8988T (cell line): ENCODE results near the gene TRPV4.

Experiments
- DNase-seq: peaks from one replicate; pipeline ENCODE4 v3.0.0; 2011

The TRPV4 gene

GRCh38 chr12:109775172-109775881 is 57.9 kb downstream of the TRPV4 start:
- peak; percentile 86 for DNase-seq

- no peak for DNase-seq
These were observed 59.7 kb downstream of the TRPV4 start for GRCh38 chr12:109773384-109774011.

GRCh38 chr12:109772622-109773321 is 60.4 kb downstream of the TRPV4 start:
- no peak for DNase-seq

GRCh38 chr12:109771746-109772621 is 61.2 kb downstream of the TRPV4 start:
- DNase-seq: no peak

- DNase-seq: no peak
These were observed 62.1 kb downstream of the TRPV4 start for GRCh38 chr12:109770861-109771670.

GRCh38 chr12:109770104-109770860 is 62.9 kb downstream of the TRPV4 start:
- DNase-seq: no peak

- DNase-seq: no peak
These were observed 64.1 kb downstream of the TRPV4 start for GRCh38 chr12:109768901-109769670.

- no peak for DNase-seq
These were observed 65.0 kb downstream of the TRPV4 start for GRCh38 chr12:109767991-109768900.

GRCh38 chr12:109767456-109767855 is 65.7 kb downstream of the TRPV4 start:
- no peak for DNase-seq

GRCh38 chr12:109766251-109766778 is 66.9 kb downstream of the TRPV4 start:
- no peak for DNase-seq

GRCh38 chr12:109765446-109765810 is 67.8 kb downstream of the TRPV4 start:
- DNase-seq: no peak

- no peak for DNase-seq
These were observed 68.3 kb downstream of the TRPV4 start for GRCh38 chr12:109764776-109765445.

- no peak for DNase-seq
These were observed 69.1 kb downstream of the TRPV4 start for GRCh38 chr12:109764123-109764522.

- DNase-seq: no peak
These were observed 69.9 kb downstream of the TRPV4 start for GRCh38 chr12:109763201-109763841.

- DNase-seq: no peak
These were observed 70.5 kb downstream of the TRPV4 start for GRCh38 chr12:109762673-109763191.

GRCh38 chr12:109762071-109762672 is 71.0 kb downstream of the TRPV4 start:
- no peak for DNase-seq
